Heart left ventricle (tissue), 13 donors: Measurements from ENCODE around the gene DHRS1.

Source experiments
- CTCF ChIP-seq, 12 donors: fragments of 200-600 bp; sonication (generic) in 4 of 12; IDR thresholded peaks; one replicate each; pipeline versions ENCODE4 v1.5.0 to v1.8.0; 2018 to 2022; ENCODE audit warnings: antibody characterized with exemption in 12 of 12, mild to moderate bottlenecking in 5 of 12
- POLR2A ChIP-seq, 2 donors: fragments of 450-650 bp; IDR thresholded peaks; one replicate each; pipeline ENCODE4 v1.6.1; 2017; ENCODE audit warnings: antibody characterized with exemption in 2 of 2, mild to moderate bottlenecking in 2 of 2, moderate library complexity in 2 of 2
- donor health status: ischemic (EF 13 %, LVEDD 7.1; RV severe dilation, severe dysfunction).
- donor health status: DM: no; HTN: yes; CAD: no.
- donor health status: DM: no; HTN: no; CAD: no.
- donor health status: ischemic (EF 25% LVEDD 6.9; RV normal size, moderate dysfunction).
- donor health status: ischemic (EF 25% LVEDD 5.7; RV mildly dilated, moderate dysfunction).
- donor health status: ischemic (EF 35%, LVEDD 5.7; RV mildly dilated, moderate dysfunction).
- donor health status: nonischemic (EF 11% LVEDD 7.7; RV severe dilation, severe dysfunction).
- donor health status: DM: yes; HTN: yes; CAD: no.
- donor health status: PGD.
- donor health status: ischemic (EF 29% LVEDD 5.4; RV normal size, mild dysfunction).
- donor health status: nonischemic (EF 23%, LVEDD 6.1; RV moderate dilation, normal function).

GRCh38 chr14:24249230-24250021, 50.2 kb downstream of the DHRS1 start:
- no peak for TF ChIP-seq CTCF (IDR thresholded peaks at IDR 0.05)
- TF ChIP-seq POLR2A (IDR thresholded peaks at IDR 0.05), result no peak
